Measurements from ENCODE around the gene MAPK10. TPM values are rescaled to one million over a fixed set of nuclear protein-coding genes. Genes with fewer than 3 reads are reported as not detected.

The MAPK10 gene
- total and polyA plus RNA-seq, 9 of the 15 experiments (the other 6 are each of a cell fraction or from before 2014, with no cell fraction given) = 0.10 to 0.53 (median 0.18) TPM; not detected in 4

- TF ChIP-seq ZBTB26 (CRISPR knock-in tag; IDR thresholded peaks at IDR 0.05) (no peak), FOXA3 (CRISPR knock-in tag; conservative IDR thresholded peaks at IDR 0.05 in 1 of 2, IDR thresholded peaks at IDR 0.05 in 1 of 2) (no peak), DDX20 (tag; IDR thresholded peaks at IDR 0.05; ENCODE audit: low read depth) (no peak), HMG20B (CRISPR knock-in tag; IDR thresholded peaks at IDR 0.05) (no peak), ZNF395 (CRISPR knock-in tag; IDR thresholded peaks at IDR 0.05) (no peak)
Observed at GRCh38 chr4:86058621-86059020, 301.2 kb downstream of the MAPK10 start (continued).

GRCh38 chr4:86055898-86056297 lies 304.0 kb downstream of the MAPK10 start:
- no peak for ATAC-seq
- no peaks in the 10 kb centered on the region for H4K20me1 ChIP-seq (replicated peaks; ENCODE audit: control insufficient read depth, insufficient read depth, low read length)
- no peak overlapping the region for H2AFZ ChIP-seq (ENCODE audit: low read depth, low read length)
- ChIA-PET POLR2A (no interaction called here), CTCF (ENCODE audit: low intra/inter-chr PET ratio) (no interaction called here)
- no peak for FAIRE-seq
- H3K4me1 ChIP-seq (replicated peaks in 1 of 2; ENCODE audit: control insufficient read depth in 2 of 2, insufficient read depth in 2 of 2, low read length in 2 of 2) = no peaks in the 10 kb centered on the region
- in situ Hi-C loops (cut with MboI) (no loop called here), intact Hi-C loops (cut with micrococcal nuclease) (no loop called here)
- H3K79me2 ChIP-seq (ENCODE audit: control insufficient read depth, insufficient read depth, low read length) = no peaks in the 10 kb centered on the region
- H3K4me2 ChIP-seq (ENCODE audit: insufficient read depth, low read length) = no peak overlapping the region
- TF ChIP-seq ZNF592 (IDR thresholded peaks at IDR 0.05) = no peak
- no peak overlapping the region for H3K9ac ChIP-seq (ENCODE audit: insufficient read depth in 1 of 2, low read depth in 2 of 2, low read length in 2 of 2)
- no peak for DNase-seq (ENCODE audit: extremely low read depth in 1 of 4, low spot score in 3 of 4)
- H3K36me3 ChIP-seq (ENCODE audit: control insufficient read depth, insufficient read depth, low read length) = no peaks in the 10 kb centered on the region
- BruUV-seq (replicated peaks) = no TSS peak
- H3K9me1 ChIP-seq (ENCODE audit: control insufficient read depth, insufficient read depth, low read length) = no peaks in the 10 kb centered on the region
- H3K4me3 ChIP-seq = no peak overlapping the region
- WGBS (ENCODE audit: insufficient coverage, low coverage, missing lambda C conversion rate) = 0% methylated on average over 1 of the region's 1 CpG
- H3K27ac ChIP-seq (ENCODE audit: extremely low read depth, low read depth, low read length) = no peak overlapping the region
- H3K27me3 ChIP-seq (ENCODE audit: control insufficient read depth in 2 of 2, insufficient read depth in 2 of 2, low read length in 2 of 2) = no peaks in the 10 kb centered on the region
- no peaks in the 10 kb centered on the region for H3K9me3 ChIP-seq (replicated peaks; ENCODE audit: control insufficient read depth, insufficient read depth, low read depth, low read length)
